HEK293T (cell line): Measurements from ENCODE around the gene RPN1.

Experiments
- FOXA1 ChIP-seq: fragments of 450-650 bp; IDR thresholded peaks from 2 replicates; pipeline ENCODE4 v1.6.1; 2016; ENCODE audit warnings: mild to moderate bottlenecking
- FOXM1 ChIP-seq: fragments of 450-650 bp; IDR thresholded peaks from 2 replicates; pipeline ENCODE4 v1.6.1; 2017; ENCODE audit warnings: mild to moderate bottlenecking, borderline replicate concordance
- HDGF ChIP-seq: fragments of 450-650 bp; IDR thresholded peaks from 2 replicates; pipeline ENCODE4 v1.6.1; 2017; ENCODE audit warnings: antibody characterized with exemption, borderline replicate concordance
- SUZ12 ChIP-seq: fragments of 450-650 bp; IDR thresholded peaks from 2 replicates; pipeline ENCODE4 v1.6.1; 2016; ENCODE audit warnings: mild to moderate bottlenecking

DNA sequence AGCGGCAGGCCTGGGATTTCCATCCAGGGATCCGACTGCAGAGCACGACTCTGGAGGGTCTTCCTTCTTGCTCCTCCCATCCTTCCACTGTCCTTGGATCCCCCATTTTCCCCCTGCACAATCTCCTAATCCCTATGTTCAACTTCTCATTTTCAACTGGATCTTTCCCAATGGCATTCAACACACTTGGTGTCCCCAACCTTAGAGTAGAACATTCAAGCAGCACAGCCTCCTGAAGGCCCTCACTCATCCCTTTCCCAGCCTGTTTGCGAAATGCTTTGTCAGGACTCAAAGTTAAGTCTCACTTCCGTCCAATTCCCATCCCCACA, 32.3 kb downstream of the RPN1 start:
- TF ChIP-seq FOXA1 (no peak), HDGF (no peak), FOXM1 (no peak), SUZ12 (no peak)
